ENCODE results near the gene RGP1.

Gene RGP1

DNA sequence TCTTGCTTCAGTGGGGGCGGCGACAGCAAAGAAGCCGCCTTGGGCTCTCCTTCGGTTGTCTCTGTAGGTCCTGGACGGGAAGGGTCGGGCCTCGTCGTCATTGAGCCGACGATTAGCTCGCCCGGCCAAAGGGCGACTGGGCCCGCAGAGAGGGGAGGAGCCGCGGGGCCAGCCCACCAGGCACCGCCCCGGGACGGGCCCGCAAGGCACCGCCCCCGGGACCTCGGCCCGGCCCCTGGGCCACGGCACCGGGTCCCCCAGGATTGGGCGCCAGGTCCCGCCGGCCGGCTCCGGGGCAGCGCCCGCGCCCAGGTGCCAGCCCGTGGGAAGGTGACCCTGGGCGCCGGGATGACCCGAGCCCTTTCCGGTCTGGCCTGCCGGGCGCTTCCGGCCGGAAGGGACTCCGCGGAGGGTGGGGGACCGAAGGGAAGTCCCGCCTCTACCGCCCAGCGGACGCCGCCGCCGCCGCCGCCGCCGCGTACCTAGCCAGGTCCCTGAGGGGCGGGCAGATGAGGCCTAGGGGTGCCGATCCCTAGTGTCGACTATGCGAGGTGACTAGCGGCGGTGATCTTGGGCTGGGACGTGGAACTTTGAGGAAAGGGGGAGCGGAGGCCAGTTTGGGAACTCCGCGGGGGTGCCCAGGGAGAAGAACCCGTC lies at the start of gene RGP1, which contains the start of gene GBA2:
Gene RGP1, plus strand, starts transcription at position 430 of the 657 bp plus-strand sequence. CDS start 469 bp downstream, outside the sequence.
Gene GBA2, minus strand, starts transcription at position 371 of the 657 bp plus-strand sequence. CDS start 524 bp downstream, outside the sequence.
- peak; percentile 75 for DNase-seq

GRCh38 chr9:35700031-35700430 lies 49.1 kb upstream of the RGP1 start:
- no peak for DNase-seq

DNA sequence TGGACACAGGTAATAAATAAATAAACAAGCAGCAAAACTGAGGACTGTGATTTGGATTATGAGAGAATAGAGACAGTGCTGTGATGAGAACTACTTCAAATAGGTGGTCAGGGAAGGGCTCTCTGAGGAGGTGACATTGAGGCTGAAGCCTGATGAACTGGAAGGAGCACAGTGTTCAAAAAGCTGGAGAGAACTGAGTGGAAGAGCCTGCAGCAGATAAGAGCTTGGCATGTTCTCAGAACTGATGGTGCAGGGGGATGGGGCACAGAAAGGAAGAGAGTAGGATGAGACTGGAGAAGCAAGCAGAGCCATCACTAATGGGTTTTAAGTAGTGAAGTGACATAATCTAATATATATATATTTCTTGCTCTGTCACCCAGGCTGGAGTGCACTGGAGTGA lies 48.1 kb upstream of the RGP1 start:
- no peak for DNase-seq

- DNase-seq: no peak
Observed at GRCh38 chr9:35702696-35703095, 46.4 kb upstream of the RGP1 start.

DNA sequence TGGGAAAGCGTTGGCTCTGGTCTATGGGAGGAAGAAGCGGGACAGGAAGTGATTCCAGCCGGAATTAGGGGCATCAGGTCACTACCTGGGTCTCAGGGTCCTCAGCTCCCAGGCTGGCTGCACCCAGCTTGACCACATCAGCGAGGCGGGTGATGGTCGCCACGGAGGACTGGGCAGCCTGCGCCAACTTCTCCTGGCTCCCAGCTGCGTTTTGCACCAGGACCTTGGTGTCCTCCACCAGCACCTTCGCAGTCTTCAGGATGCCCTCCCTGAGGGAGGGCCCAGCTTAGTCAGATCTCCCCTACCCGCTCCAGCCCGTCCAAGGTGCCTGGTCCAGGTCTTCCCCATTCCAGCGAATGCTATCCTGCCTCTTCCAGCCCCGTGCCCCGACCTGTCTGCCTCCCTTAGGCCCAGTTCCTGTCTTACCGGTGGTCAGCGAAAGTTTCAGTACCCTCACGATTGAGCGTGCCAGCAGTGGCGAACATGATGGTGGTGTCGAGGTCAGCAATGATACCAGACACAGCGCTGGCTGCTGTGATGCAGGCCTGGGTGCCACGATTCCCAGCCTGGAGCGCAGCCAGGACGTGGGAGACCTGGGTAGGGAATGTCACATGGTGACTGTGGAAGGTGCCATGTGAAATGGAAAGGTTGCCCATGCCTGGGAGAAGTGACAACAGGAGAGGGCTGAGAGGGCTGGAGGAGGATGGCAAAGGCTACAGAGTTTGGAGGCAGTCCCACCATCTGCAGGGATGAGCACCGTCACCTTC lies 45.0 kb upstream of the RGP1 start:
- no peak for DNase-seq

- no peak for DNase-seq
Observed at GRCh38 chr9:35705372-35705771, 43.7 kb upstream of the RGP1 start.

GRCh38 chr9:35705836-35706430 lies 43.2 kb upstream of the RGP1 start:
- no peak for DNase-seq

GRCh38 chr9:35706951-35707350 lies 42.1 kb upstream of the RGP1 start:
- DNase-seq: no peak

- no peak for DNase-seq
Observed at GRCh38 chr9:35708146-35708545, 40.9 kb upstream of the RGP1 start.

DNA sequence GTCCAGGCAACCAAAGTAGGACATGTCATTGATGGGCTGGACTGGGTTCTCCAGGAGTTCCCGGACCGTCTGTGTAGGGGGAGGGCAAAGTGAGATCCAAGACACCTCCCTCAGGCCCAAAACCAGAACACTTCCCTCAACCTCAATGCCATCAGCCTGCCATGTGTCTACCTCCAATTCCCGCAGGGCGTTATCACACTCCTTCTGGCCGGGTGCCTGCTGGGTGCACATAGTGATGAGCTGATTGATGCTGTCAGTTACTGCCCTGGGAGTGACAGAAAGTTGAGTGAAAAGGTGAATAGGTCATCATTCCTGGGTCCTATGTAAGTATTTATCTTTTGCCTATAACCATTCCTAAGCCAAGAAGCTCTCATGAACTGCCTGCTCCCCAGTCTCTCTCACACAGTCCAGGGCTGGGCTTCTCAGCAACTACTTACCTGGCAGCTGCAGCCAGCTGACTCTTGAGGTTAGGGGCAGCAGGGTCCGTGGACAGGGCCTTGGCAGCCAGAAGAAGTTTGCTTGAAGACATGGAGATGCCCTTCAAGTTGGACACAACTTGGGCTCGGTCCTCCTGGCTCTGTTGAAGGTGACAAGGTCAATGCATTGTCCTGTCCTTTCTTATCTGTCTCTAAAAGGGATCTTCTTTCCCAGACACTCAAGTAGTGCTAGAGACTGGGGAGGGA lies 38.1 kb upstream of the RGP1 start:
- no peak for DNase-seq

DNA sequence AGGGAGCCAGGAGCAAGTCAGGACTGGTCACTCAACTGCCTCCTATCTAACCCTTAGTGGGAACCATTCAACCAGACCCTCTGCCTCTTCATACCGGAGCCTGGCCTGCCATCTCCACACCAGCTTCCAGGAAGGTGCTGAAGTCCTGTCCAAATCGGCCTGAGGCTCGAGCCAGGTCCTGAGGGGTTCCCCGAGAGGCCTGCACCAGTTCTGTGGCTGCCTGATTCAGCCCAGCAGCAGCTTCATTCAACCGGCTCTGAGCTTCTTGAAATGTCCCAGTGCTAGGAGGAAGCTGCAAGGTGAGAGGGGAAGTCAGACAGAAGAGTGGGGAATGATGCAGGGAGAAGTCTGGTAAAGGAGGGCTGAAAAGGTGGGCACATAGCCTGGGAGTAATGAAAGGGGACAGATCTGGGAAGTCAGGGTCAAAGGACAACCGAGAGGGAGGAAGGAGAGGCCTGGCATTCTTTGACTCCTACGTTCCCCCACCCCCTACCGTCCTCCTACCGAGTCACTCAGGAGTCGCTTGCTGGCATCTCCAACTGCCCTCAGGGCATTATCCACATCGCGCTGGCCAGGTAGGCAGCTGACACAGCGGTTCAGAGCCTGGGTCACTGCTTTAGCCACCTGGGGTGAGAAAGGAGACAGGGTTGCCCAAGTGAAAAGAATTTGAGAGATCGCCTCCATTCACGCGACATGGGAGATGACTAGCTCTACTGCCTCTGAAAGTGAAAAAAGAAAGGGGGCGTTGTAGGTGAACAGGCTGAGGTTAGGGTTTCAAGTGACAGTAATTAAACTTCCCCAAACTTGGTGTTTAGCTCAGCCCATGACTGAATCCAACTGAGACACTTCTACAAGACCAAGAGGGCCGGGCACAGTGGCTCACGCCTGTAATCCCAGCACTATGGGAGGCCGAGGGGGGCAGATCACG lies 37.3 kb upstream of the RGP1 start:
- no peak for DNase-seq

GRCh38 chr9:35712762-35713400 lies 36.2 kb upstream of the RGP1 start:
- no peak for DNase-seq

GRCh38 chr9:35713578-35713977 lies 35.5 kb upstream of the RGP1 start:
- DNase-seq: no peak

DNA sequence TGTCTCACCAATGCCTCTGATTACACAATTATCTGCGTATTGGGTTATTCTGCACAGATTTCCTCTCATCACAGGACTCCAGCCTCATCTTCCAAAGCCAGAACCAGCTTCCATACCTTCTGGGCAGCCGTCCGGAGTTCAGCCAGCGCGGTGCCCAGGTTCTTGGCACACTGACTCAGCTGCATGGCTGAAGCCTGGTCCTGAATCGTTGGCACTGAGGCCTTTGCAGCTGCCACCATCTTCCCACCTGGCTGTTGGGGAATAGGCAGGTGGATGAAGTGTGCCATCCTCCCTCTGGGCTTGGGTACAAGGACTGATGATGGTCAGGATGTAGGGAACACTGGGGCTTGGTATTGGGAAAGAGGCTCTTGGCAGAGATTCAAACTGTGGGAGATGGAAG lies 35.0 kb upstream of the RGP1 start:
- no peak for DNase-seq

GRCh38 chr9:35714579-35715252 lies 34.4 kb upstream of the RGP1 start:
- DNase-seq: no peak

- no peak for DNase-seq
Observed at GRCh38 chr9:35716230-35716629, 32.9 kb upstream of the RGP1 start.

- DNase-seq: no peak
Observed at GRCh38 chr9:35717132-35717870, 31.8 kb upstream of the RGP1 start.

GRCh38 chr9:35718721-35719511 lies 30.2 kb upstream of the RGP1 start:
- no peak for DNase-seq

DNA sequence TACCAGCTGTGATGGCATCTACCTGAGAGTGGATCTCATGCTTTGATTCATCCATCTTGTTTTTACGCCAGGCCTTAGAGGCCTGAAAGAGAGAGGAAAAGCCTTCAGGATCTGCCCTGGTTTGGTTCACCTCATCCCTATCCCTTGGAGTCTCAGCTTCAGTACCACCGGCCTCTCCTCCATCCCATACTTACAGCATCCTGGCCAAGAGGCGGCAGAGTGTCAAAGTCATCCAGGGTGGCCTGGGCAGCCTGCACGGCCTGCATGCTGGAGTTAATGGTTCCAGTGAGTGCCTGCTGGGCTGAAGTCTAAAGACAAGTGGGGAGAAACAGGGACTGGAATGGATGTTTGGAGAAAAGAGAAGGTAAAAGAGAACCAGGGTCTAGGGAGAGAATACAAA lies 29.5 kb upstream of the RGP1 start:
- DNase-seq: no peak

DNA sequence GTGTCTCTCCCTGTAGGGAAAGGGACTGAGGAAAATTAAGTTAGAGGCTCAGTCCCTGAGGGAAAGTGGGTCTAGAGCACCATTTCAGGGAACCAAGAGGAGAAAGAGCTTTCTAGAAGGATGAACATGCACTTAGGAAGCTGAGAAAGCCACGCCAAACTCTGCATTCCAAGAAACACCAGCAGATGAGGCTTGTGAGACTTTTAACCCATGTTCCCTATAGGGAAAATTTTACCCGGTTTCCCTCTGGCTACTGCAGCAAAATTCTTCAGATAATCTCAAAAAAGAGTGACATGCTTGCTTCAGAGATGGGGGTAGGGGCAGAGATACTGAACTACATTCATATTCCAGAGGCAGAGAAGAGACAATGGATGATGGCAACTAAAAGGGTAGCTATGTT lies 25.7 kb upstream of the RGP1 start:
- no peak for DNase-seq
